ENCODE data around the gene CYP4F8. TPM values are rescaled to one million over a fixed set of nuclear protein-coding genes. Genes with fewer than 3 reads are reported as not detected.

The CYP4F8 gene
- total and polyA plus RNA-seq, 9 of the 15 experiments (the other 6 are each of a cell fraction or from before 2014, with no cell fraction given) = not detected

DNA sequence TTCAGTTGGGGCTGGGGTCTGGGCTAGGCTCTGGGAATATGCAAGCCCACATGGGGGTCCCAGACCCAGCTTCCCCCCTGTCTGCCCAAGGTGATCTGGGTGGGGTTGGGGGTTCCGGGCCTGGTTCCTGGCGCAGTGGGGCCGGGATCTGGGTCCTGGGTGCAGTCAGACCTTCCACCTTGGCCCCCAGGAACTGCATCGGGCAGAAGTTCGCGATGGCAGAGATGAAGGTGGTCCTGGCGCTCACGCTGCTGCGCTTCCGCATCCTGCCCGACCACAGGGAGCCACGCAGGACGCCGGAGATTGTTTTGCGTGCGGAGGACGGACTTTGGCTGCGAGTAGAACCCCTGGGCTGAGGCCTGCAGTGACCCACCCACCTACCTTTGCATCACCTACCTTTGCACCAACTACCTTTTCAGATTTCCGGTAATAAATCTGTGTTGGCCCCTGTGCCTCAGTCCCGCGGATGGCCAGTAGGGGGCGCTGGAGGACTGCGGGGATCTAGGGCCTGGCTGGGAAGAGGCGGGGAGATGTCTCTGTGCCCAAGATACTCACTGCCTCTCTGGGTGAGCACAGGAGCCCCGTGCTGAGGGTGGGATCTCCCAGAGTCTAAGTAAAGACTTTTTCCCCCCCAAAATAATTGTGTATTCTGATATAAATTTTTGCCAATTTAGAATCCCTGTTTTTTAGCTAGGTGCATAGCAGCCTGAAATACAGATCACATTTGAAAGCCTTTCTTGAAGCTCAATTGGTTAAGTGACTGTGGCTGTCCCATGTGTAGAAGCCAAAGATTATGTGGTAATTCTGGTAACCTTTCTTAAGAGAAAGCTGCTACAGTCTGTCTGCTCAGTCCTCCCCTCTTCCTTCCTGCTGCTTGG, 14.2 kb downstream of the CYP4F8 start (continued):
- no peak for TF ChIP-seq ZNF398 (CRISPR knock-in tag; IDR thresholded peaks at IDR 0.05)
- TF ChIP-seq STAG1 (CRISPR knock-in tag; IDR thresholded peaks at IDR 0.05; ENCODE audit: borderline replicate concordance) = peak; percentile 88; the same call in 1 of the 2 replicates
- TF ChIP-seq KDM2B (CRISPR knock-in tag; IDR thresholded peaks at IDR 0.05) = no peak
- TF ChIP-seq DNMT1 (IDR thresholded peaks at IDR 0.05) = no peak
- 0 out of 2 replicates have a peak, but pooled peaks have one; percentile 54 for TF ChIP-seq XRCC5 (IDR thresholded peaks at IDR 0.05; ENCODE audit: low read depth, low read length)
- TF ChIP-seq, protein P1, sequence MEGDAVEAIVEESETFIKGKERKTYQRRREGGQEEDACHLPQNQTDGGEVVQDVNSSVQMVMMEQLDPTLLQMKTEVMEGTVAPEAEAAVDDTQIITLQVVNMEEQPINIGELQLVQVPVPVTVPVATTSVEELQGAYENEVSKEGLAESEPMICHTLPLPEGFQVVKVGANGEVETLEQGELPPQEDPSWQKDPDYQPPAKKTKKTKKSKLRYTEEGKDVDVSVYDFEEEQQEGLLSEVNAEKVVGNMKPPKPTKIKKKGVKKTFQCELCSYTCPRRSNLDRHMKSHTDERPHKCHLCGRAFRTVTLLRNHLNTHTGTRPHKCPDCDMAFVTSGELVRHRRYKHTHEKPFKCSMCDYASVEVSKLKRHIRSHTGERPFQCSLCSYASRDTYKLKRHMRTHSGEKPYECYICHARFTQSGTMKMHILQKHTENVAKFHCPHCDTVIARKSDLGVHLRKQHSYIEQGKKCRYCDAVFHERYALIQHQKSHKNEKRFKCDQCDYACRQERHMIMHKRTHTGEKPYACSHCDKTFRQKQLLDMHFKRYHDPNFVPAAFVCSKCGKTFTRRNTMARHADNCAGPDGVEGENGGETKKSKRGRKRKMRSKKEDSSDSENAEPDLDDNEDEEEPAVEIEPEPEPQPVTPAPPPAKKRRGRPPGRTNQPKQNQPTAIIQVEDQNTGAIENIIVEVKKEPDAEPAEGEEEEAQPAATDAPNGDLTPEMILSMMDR (IDR thresholded peaks at IDR 0.05 in 2 of 3, conservative IDR thresholded peaks at IDR 0.05 in 1 of 3; ENCODE audit: insufficient read depth in 2 of 3, low read depth in 1 of 3, low read length in 3 of 3) = peak; percentile 86 to 92 (median 90)
- TF ChIP-seq MTA2 (IDR thresholded peaks at IDR 0.05; ENCODE audit: low read depth) = no peak
- no peak for TF ChIP-seq CTBP1 (IDR thresholded peaks at IDR 0.05; ENCODE audit: borderline replicate concordance)
- TF ChIP-seq, protein P2, sequence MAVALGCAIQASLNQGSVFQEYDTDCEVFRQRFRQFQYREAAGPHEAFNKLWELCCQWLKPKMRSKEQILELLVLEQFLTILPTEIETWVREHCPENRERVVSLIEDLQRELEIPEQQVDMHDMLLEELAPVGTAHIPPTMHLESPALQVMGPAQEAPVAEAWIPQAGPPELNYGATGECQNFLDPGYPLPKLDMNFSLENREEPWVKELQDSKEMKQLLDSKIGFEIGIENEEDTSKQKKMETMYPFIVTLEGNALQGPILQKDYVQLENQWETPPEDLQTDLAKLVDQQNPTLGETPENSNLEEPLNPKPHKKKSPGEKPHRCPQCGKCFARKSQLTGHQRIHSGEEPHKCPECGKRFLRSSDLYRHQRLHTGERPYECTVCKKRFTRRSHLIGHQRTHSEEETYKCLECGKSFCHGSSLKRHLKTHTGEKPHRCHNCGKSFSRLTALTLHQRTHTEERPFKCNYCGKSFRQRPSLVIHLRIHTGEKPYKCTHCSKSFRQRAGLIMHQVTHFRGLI (CRISPR knock-in tag; IDR thresholded peaks at IDR 0.05) = no peak
- TF ChIP-seq ZNF431 (CRISPR knock-in tag; IDR thresholded peaks at IDR 0.05) = no peak
- peak; percentile 19 for TF ChIP-seq CTCFL (IDR thresholded peaks at IDR 0.05; ENCODE audit: borderline replicate concordance, insufficient read depth, low read depth, low read length, poor library complexity, severe bottlenecking)
- TF ChIP-seq, protein P3, sequence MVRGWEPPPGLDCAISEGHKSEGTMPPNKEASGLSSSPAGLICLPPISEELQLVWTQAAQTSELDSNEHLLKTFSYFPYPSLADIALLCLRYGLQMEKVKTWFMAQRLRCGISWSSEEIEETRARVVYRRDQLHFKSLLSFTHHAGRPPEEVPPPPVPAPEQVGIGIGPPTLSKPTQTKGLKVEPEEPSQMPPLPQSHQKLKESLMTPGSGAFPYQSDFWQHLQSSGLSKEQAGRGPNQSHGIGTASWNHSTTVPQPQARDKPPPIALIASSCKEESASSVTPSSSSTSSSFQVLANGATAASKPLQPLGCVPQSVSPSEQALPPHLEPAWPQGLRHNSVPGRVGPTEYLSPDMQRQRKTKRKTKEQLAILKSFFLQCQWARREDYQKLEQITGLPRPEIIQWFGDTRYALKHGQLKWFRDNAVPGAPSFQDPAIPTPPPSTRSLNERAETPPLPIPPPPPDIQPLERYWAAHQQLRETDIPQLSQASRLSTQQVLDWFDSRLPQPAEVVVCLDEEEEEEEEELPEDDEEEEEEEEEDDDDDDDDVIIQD (CRISPR knock-in tag; IDR thresholded peaks at IDR 0.05) = no peak
- no peak for TF ChIP-seq CC2D1A (IDR thresholded peaks at IDR 0.05)
- TF ChIP-seq POLR2G (IDR thresholded peaks at IDR 0.05; ENCODE audit: low read depth, low read length) = no peak
- peak; percentile 32; the same call in 1 of the 2 replicates for TF ChIP-seq VEZF1 (CRISPR knock-in tag; IDR thresholded peaks at IDR 0.05)
